DMS53 treated with DMSO at 0.1 percent for 48 hours (cell line): ENCODE results near the gene TIAM1.

Source experiments
- DNase-seq: peaks from one replicate; lab custom pipeline; 2025; ENCODE audit not compliant: unreplicated experiment; lab: John Stamatoyannopoulos, UW

The TIAM1 gene, protein sequence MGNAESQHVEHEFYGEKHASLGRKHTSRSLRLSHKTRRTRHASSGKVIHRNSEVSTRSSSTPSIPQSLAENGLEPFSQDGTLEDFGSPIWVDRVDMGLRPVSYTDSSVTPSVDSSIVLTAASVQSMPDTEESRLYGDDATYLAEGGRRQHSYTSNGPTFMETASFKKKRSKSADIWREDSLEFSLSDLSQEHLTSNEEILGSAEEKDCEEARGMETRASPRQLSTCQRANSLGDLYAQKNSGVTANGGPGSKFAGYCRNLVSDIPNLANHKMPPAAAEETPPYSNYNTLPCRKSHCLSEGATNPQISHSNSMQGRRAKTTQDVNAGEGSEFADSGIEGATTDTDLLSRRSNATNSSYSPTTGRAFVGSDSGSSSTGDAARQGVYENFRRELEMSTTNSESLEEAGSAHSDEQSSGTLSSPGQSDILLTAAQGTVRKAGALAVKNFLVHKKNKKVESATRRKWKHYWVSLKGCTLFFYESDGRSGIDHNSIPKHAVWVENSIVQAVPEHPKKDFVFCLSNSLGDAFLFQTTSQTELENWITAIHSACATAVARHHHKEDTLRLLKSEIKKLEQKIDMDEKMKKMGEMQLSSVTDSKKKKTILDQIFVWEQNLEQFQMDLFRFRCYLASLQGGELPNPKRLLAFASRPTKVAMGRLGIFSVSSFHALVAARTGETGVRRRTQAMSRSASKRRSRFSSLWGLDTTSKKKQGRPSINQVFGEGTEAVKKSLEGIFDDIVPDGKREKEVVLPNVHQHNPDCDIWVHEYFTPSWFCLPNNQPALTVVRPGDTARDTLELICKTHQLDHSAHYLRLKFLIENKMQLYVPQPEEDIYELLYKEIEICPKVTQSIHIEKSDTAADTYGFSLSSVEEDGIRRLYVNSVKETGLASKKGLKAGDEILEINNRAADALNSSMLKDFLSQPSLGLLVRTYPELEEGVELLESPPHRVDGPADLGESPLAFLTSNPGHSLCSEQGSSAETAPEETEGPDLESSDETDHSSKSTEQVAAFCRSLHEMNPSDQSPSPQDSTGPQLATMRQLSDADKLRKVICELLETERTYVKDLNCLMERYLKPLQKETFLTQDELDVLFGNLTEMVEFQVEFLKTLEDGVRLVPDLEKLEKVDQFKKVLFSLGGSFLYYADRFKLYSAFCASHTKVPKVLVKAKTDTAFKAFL (N-terminal part only)

GRCh38 chr21:31343680-31344480 lies at the start of gene TIAM1:
Gene TIAM1, minus strand, starts transcription at chr21:31344261. Its CDS starts 77,289 bp downstream, at chr21:31266972.
- DNase-seq = no peak

- DNase-seq = no peak
Measured at GRCh38 chr21:31387560-31388186, 43.6 kb upstream of the TIAM1 start.

GRCh38 chr21:31386006-31386405 lies 41.9 kb upstream of the TIAM1 start:
- no peak for DNase-seq

GRCh38 chr21:31383770-31384169 lies 39.7 kb upstream of the TIAM1 start:
- DNase-seq = no peak

GRCh38 chr21:31382060-31382459 lies 38.0 kb upstream of the TIAM1 start:
- DNase-seq = no peak

DNA sequence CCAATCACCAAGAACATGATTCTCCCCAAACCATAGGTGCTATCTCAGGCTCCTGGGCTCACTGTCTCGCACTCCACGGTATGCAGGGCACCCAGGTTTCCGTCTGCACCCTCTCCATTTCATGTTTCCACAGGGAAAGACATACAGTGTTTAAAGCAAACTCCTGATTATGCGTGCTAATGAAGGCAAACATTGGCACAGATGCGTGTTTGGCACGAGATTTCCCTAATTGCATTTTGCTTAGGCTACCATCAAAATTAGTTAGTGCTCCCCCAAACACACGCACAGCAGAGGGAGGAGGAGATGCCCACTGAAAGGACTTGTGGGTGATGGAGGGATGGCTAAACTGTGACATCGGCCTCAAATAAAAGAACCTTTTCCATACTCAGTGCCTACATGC lies 32.2 kb upstream of the TIAM1 start:
- no peak for DNase-seq

DNA sequence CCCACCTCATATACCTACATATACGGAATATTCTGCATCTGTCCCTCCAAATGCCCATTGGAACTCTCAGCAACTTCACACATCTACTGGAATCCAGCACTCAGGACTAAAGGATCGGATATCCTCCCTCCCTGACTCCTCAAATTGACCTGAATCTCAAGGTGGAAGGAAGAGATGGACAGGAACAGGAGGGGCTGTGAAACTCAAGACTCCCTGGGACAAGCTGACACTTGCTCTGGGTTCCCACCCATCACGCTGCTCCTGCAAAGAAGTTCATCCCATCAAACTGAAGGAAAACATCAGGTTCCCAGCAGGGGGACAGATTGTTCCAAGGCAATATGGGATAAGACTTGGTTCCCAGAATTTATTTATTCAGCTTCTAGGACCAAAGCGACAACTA lies 30.3 kb upstream of the TIAM1 start:
- DNase-seq = no peak

DNA sequence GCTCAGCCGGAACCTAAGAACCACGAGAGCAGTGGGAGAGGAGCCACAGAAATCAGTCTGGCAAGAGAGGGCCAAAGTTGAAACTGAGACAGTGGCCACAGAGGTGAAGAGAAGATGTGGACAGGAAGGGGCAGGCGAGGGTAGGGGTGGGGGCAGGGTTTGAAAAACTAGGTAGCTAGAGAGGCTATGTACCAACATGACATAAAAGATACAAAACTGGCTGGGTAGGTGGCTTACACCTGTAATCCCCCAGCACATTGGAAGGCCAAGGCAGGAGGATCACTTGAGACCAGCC lies 28.4 kb upstream of the TIAM1 start:
- no peak for DNase-seq

DNA sequence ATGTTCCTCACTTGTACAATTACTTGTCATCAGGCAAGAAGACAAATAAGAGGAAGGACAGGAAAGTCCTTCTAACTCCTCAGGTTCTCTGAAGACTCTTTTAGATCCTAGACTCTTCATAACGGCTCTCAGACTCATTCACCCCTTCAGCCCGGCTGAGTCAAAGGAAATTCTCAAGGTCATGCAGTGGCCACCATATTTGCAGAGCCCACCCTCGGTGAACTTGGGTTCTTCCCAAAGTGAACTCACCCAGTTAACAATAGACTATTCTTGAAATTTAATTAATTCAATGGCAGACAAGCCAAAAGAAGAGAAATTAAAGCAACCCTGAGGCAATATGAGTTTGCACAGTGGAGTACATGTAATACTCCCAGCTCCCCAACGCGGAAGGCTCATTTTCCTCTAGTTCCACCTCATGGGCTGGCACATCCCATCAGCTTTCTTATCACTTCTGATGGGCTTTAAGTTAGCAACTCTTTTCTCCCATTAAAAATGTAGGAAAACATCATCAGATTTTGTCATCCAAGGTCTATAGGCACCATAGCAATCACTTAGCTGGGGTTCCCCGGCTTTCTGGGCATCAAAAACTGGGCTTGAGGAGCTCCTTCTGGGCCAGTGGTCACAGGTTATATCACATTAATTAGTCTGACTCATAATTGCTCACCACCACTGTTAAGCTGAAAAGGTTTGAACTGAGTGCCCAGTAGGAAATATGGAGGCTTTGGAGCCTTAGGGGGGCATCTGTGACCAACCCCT lies 27.8 kb upstream of the TIAM1 start:
- DNase-seq = no peak

- DNase-seq = no peak
Measured at GRCh38 chr21:31370893-31371544, 27.0 kb upstream of the TIAM1 start.

DNA sequence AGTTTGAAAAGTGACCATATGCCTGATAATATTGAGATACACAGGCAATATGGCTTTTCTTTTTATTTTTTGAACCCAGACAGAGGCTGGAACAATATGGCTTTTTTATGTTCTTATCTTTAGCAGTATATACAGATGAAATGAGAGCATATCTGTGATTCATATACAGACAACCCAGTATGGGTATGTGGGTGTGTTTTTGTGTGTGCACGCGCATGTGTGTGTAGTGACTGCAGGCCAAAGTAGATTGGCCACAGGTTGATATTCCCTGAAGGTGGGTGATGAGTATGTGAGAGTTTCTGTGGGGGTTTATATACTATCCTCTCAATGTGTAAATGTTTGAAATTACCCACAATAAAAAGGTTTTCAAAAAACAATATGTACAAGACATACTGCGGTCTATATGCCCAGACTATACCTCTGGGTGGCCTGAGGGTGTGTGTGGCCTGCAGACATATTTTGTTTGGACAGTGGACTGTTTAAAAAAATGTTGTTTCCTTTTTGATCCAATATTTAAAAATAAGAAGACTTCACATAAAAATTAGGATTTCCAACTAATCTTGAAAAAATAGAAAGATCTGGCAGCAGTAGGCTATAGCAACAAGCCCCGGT lies 26.3 kb upstream of the TIAM1 start:
- DNase-seq = no peak

DNA sequence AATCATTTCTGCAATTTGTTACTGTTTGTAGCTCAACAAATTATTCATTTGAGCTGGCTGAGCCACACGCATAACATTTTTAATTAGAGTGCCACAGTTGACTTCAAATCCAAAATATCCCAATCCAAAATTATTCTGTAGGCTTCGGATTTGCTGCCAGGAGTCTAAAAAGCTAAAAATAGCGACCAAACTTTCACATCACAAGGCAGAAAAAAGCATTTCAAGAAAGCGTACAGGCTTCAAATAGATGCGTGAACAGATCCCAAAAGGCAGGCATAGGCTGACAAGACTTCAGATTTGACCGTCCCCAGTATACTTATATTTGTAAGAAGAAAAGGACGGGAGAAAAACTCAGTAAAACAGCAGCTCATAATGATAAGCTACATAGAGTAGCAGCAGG lies 24.3 kb upstream of the TIAM1 start:
- DNase-seq = no peak

- no peak for DNase-seq
Measured at GRCh38 chr21:31367801-31368200, 23.7 kb upstream of the TIAM1 start.

GRCh38 chr21:31366825-31367224 lies 22.8 kb upstream of the TIAM1 start:
- no peak for DNase-seq

GRCh38 chr21:31364253-31364945 lies 20.3 kb upstream of the TIAM1 start:
- no peak for DNase-seq

GRCh38 chr21:31363720-31364119 lies 19.7 kb upstream of the TIAM1 start:
- DNase-seq = no peak

- no peak for DNase-seq
Measured at GRCh38 chr21:31360717-31361116, 16.7 kb upstream of the TIAM1 start.

GRCh38 chr21:31358158-31358557 lies 14.1 kb upstream of the TIAM1 start:
- DNase-seq = no peak
